ENCODE data around the gene MIEF2.

GRCh38 chr17:18218756-18219415, 41.6 kb upstream of the MIEF2 start:
- TF ChIP-seq ZFX (IDR thresholded peaks at IDR 0.05) (no peak), CTCF (conservative IDR thresholded peaks at IDR 0.05) (no peak)
